Measurements from ENCODE around the gene NADK. TPM values are rescaled to one million over a fixed set of nuclear protein-coding genes. Genes with fewer than 3 reads are reported as not detected.
A peak's percentile ranks its signal among the peaks of the same experiment; 100 is the strongest.

Gene NADK
- total RNA-seq, 1 experiment from 2014 or later, result 93.4 TPM

DNA sequence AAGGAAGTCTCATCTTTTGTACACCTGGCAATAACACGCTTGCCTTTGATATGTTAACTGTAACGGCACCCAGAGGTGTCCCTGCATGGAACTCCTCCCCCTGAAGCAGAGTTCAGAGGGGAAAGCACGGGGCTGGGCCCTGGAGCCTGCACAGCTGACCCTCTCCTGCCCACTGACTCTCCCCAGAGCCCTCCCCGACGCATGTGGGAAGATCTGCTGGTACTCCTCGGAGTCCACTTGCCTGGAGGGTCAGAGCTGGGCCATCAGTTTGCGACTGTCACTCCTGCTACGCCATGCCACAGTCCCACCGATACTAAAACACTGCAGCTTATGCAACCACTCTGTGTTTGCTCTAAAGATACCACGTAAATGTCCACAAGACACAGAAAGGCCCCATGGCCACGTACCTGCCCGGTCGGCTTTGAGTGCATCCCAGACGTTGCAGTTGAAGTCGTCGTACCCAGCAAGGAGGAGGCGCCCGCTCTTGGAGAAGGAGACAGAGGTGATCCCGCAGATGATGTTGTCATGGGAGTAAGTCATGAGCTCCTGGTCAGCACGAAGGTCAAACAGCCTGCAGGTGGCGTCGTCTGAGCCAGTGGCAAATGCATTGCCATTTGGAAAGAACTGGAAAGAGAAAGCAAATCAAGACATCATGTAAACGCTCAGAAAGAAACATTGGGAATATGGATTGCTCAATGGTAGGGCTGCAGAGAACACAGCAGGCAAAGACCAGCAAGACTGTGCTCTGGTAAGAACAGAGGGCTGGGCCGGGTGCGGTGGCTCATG is 10.6 kb upstream of the NADK start:
- Histone ChIP-seq H2AFZ (ENCODE audit: low read depth, low read length, poor library complexity, severe bottlenecking) (no peak overlapping the region), H3K9me2 (ENCODE audit: insufficient read depth) (no peaks in the 10 kb centered on the region), H3K4me3 (replicated peaks in 1 of 2; ENCODE audit: low read depth in 1 of 2, low read length in 2 of 2) (no peak overlapping the region), H3K9me3 (ENCODE audit: control insufficient read depth in 1 of 2, insufficient read depth in 1 of 2, low read depth in 1 of 2, low read length in 2 of 2) (no peaks in the 10 kb centered on the region), H3K4me2 (ENCODE audit: low read length) (no peak overlapping the region), H3K79me2 (ENCODE audit: insufficient read depth, low read length) (peaks cover 25% of the 10 kb centered on the region; the same call in 1 of the 2 replicates), H3K4me1 (ENCODE audit: control insufficient read depth in 1 of 2, insufficient read depth in 2 of 2, low read length in 2 of 2) (no peaks in the 10 kb centered on the region), H3K27ac (ENCODE audit: low read depth, low read length) (no peak overlapping the region), H3K36me3 (ENCODE audit: control insufficient read depth in 1 of 2, insufficient read depth in 2 of 2, low read length in 2 of 2) (peaks cover 73 to 77% of the 10 kb centered on the region in 2 experiments), H4K20me1 (ENCODE audit: insufficient read depth) (no peaks in the 10 kb centered on the region), H3K27me3 (ENCODE audit: insufficient read depth, low read length) (no peaks in the 10 kb centered on the region), H3K9ac (ENCODE audit: low read length) (no peak overlapping the region)
- POLR2A ChIA-PET, result no interaction called here
- intact Hi-C loops (cut with micrococcal nuclease), result loop anchor here (1.0 kb wide), 1 partner anchor 117 kb away; no protein-coding TSS in a partner anchor
- DNase-seq (ENCODE audit: low read depth, low spot score), result no peak
- CTCF ChIA-PET, result interaction anchor here (1.0 to 1.7 kb wide), 4 partner anchors 9 to 119 kb away, joined by 4 to 12 read pairs (median 8); partner anchors contain the start of gene NADK
- no peak for TF ChIP-seq POLR2A (IDR thresholded peaks at IDR 0.05; ENCODE audit: borderline replicate concordance, extremely low read depth, insufficient read depth, insufficient read length)
- TF ChIP-seq RAD21 (IDR thresholded peaks at IDR 0.05; ENCODE audit: low read depth), result peak; percentile 46
- TF ChIP-seq SP1 (IDR thresholded peaks at IDR 0.05; ENCODE audit: low read depth), result no peak
- TF ChIP-seq CTCF (IDR thresholded peaks at IDR 0.05 in 2 of 3, conservative IDR thresholded peaks at IDR 0.05 in 1 of 3; ENCODE audit: borderline replicate concordance in 1 of 3, insufficient read depth in 1 of 3, low read depth in 2 of 3, low read length in 2 of 3), result peak; percentile 37 to 52 (median 52); a peak in 5 of 6 replicates
- no peak for TF ChIP-seq ZFX (IDR thresholded peaks at IDR 0.05)
- no peak for TF ChIP-seq YY1 (IDR thresholded peaks at IDR 0.05; ENCODE audit: extremely low read depth, insufficient replicate concordance, low read depth, low read length)
- TF ChIP-seq, protein P1, sequence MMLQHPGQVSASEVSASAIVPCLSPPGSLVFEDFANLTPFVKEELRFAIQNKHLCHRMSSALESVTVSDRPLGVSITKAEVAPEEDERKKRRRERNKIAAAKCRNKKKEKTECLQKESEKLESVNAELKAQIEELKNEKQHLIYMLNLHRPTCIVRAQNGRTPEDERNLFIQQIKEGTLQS (IDR thresholded peaks at IDR 0.05), result no peak
- TF ChIP-seq POLR2AphosphoS5 (IDR thresholded peaks at IDR 0.05; ENCODE audit: low read depth, low read length), result no peak
- TF ChIP-seq EZH2 (IDR thresholded peaks at IDR 0.05), result no peak
- no peak for TF ChIP-seq JUND (IDR thresholded peaks at IDR 0.05)
- no peak for TF ChIP-seq TCF7L2 (IDR thresholded peaks at IDR 0.05; ENCODE audit: borderline replicate concordance, extremely low read depth, insufficient read depth, insufficient read length)
- no peak for TF ChIP-seq REST (IDR thresholded peaks at IDR 0.05; ENCODE audit: low read depth)
- TF ChIP-seq ZNF274 (IDR thresholded peaks at IDR 0.05; ENCODE audit: low read depth, low read length), result no peak
- no peak for TF ChIP-seq CEBPB (IDR thresholded peaks at IDR 0.05; ENCODE audit: low read depth)
- no peak for TF ChIP-seq ELF1 (IDR thresholded peaks at IDR 0.05; ENCODE audit: borderline replicate concordance, low read depth)
- peak; percentile 70 for ATAC-seq
- RAD21 ChIA-PET (ENCODE audit: low non-redundant PET in 1 of 2, low total read pairs in 2 of 2, uncharacterized antibody in 2 of 2, unreplicated experiment in 2 of 2), result interaction anchor here in 1 of 2 experiments (1.2 kb wide), 1 partner anchor 117 kb away, joined by 4 read pairs; no protein-coding TSS in a partner anchor
- no TSS peak for BruUV-seq (replicated peaks)
